Loucy (cell line): ENCODE measurements around the gene ZDHHC8.

Source experiments
- H2AFZ ChIP-seq: fragments of 200-600 bp; sonication (generic); 2 replicates; pipeline ENCODE4 v1.6.0; 2016; ENCODE audit warnings: antibody characterized with exemption, mild to moderate bottlenecking, low read length, moderate library complexity
- H3F3A ChIP-seq: fragments of 200-600 bp; 2 replicates; pipeline ENCODE4 v1.6.0; 2016; ENCODE audit warnings: antibody characterized with exemption, low read depth, mild to moderate bottlenecking
- H3K27me3 ChIP-seq: fragments of 200-600 bp; sonication (generic); 2 replicates; pipeline ENCODE4 v1.6.1; 2014; ENCODE audit warnings: low read length, mild to moderate bottlenecking; ENCODE audit not compliant: insufficient read depth, poor library complexity, severe bottlenecking
- H3K36me3 ChIP-seq: fragments of 200-600 bp; sonication (generic); 2 replicates; pipeline ENCODE4 v1.6.1; 2016; ENCODE audit warnings: low read length; ENCODE audit not compliant: insufficient read depth
- H3K4me1 ChIP-seq: fragments of 200-600 bp; sonication (generic); 2 replicates; pipeline ENCODE4 v1.5.1; 2014; ENCODE audit warnings: low read length, mild to moderate bottlenecking; ENCODE audit not compliant: insufficient read depth, poor library complexity, severe bottlenecking
- H3K4me2 ChIP-seq: fragments of 200-600 bp; sonication (generic); 2 replicates; pipeline ENCODE4 v1.6.0; 2014; ENCODE audit warnings: antibody characterized with exemption, low read length, low read depth, mild to moderate bottlenecking; ENCODE audit not compliant: poor library complexity, severe bottlenecking
- H3K4me3 ChIP-seq: fragments of 200-600 bp; sonication (generic); 2 replicates; pipeline ENCODE4 v1.5.1; 2014; ENCODE audit warnings: low read length, mild to moderate bottlenecking, mixed read lengths; ENCODE audit not compliant: poor library complexity, severe bottlenecking
- H3K79me2 ChIP-seq: fragments of 200-600 bp; sonication (generic); 2 replicates; pipeline ENCODE4 v1.6.1; 2014; ENCODE audit warnings: low read length; ENCODE audit not compliant: insufficient read depth
- H3K9ac ChIP-seq: fragments of 200-600 bp; sonication (generic); 2 replicates; pipeline ENCODE4 v1.6.0; 2014; ENCODE audit warnings: mild to moderate bottlenecking, low read depth, low read length, moderate library complexity; ENCODE audit not compliant: poor library complexity, severe bottlenecking
- H3K9me2 ChIP-seq: fragments of 200-600 bp; sonication (generic); replicated peaks from 2 replicates; pipeline ENCODE4 v1.6.1; 2016; ENCODE audit warnings: low read depth, low read length, mixed read lengths
- H3K9me3 ChIP-seq: fragments of 200-600 bp; sonication (generic); 2 replicates; pipeline ENCODE4 v1.6.1; 2014; ENCODE audit warnings: mild to moderate bottlenecking, antibody characterized with exemption, low read length, low read depth; ENCODE audit not compliant: insufficient read depth
- H4K20me1 ChIP-seq: fragments of 200-600 bp; sonication (generic); 2 replicates; pipeline ENCODE4 v1.6.0; 2014; ENCODE audit warnings: antibody characterized with exemption, low read length, mild to moderate bottlenecking; ENCODE audit not compliant: insufficient read depth, poor library complexity, severe bottlenecking
- CTCF ChIP-seq: fragments of 200-600 bp; sonication (generic); conservative IDR thresholded peaks from 2 replicates; pipeline ENCODE4 v1.5.1; 2014; ENCODE audit warnings: mild to moderate bottlenecking, antibody characterized with exemption, low read length
- EZH2phosphoT487 ChIP-seq: fragments of 200-600 bp; IDR thresholded peaks from 2 replicates; pipeline ENCODE4 v1.6.1; 2018; ENCODE audit warnings: antibody characterized with exemption, mild to moderate bottlenecking, moderate library complexity, borderline replicate concordance

The ZDHHC8 gene

GRCh38 chr22:20131859-20132685, 468 bp downstream of the ZDHHC8 start:
- Histone ChIP-seq H3K9me2 (no peaks in the 10 kb centered on the region), H4K20me1 (peaks cover 23% of the 10 kb centered on the region), H3K4me1 (peaks cover 19% of the 10 kb centered on the region), H2AFZ (no peak overlapping the region; the same call in 1 of the 2 replicates), H3F3A (0 out of 2 replicates have a peak, but pooled peaks cover 2% of the 10 kb centered on the region), H3K9me3 (no peaks in the 10 kb centered on the region), H3K36me3 (peaks cover 18% of the 10 kb centered on the region; the same call in 1 of the 2 replicates), H3K27me3 (no peaks in the 10 kb centered on the region), H3K4me3 (peak overlapping the region; percentile 78), H3K79me2 (peaks cover 45% of the 10 kb centered on the region; the same call in 1 of the 2 replicates), H3K9ac (peak overlapping the region; percentile 71), H3K4me2 (peak overlapping the region; percentile 86)
- no peak for TF ChIP-seq CTCF
- no peak for TF ChIP-seq EZH2phosphoT487

- Histone ChIP-seq H3K9me2 (no peaks in the 10 kb centered on the region), H4K20me1 (peaks cover 20% of the 10 kb centered on the region), H3K9ac (peak overlapping the region; percentile 71), H2AFZ (no peak overlapping the region), H3K79me2 (peaks cover 47% of the 10 kb centered on the region; the same call in 1 of the 2 replicates), H3K36me3 (peaks cover 11% of the 10 kb centered on the region; the same call in 1 of the 2 replicates), H3K9me3 (no peaks in the 10 kb centered on the region), H3K4me3 (peak overlapping the region; percentile 78), H3K4me2 (peak overlapping the region; percentile 86), H3K4me1 (peaks cover 23% of the 10 kb centered on the region), H3F3A (0 out of 2 replicates have a peak, but pooled peaks cover 2% of the 10 kb centered on the region), H3K27me3 (no peaks in the 10 kb centered on the region)
- TF ChIP-seq CTCF: no peak
- no peak for TF ChIP-seq EZH2phosphoT487
Observed at GRCh38 chr22:20132686-20133246, 1.2 kb downstream of the ZDHHC8 start.

GRCh38 chr22:20133930-20134549, 2.4 kb downstream of the ZDHHC8 start:
- no peak overlapping the region for H2AFZ ChIP-seq
- H3K36me3 ChIP-seq: no peaks in the 10 kb centered on the region
- TF ChIP-seq EZH2phosphoT487: no peak
- no peak for TF ChIP-seq CTCF
- H3F3A ChIP-seq: no peaks in the 10 kb centered on the region
- no peaks in the 10 kb centered on the region for H3K9me3 ChIP-seq
- no peak overlapping the region for H3K9ac ChIP-seq
- no peaks in the 10 kb centered on the region for H3K27me3 ChIP-seq
- peaks cover 18% of the 10 kb centered on the region for H4K20me1 ChIP-seq
- H3K4me1 ChIP-seq: peaks cover 23% of the 10 kb centered on the region
- H3K9me2 ChIP-seq: no peaks in the 10 kb centered on the region
- H3K4me3 ChIP-seq: no peak overlapping the region
- H3K4me2 ChIP-seq: peak overlapping the region; percentile 44
- peaks cover 47% of the 10 kb centered on the region; the same call in 1 of the 2 replicates for H3K79me2 ChIP-seq
